Body of pancreas (tissue), 4 donors: ENCODE measurements around the gene PRDM13.

Experiments used
- CTCF ChIP-seq, 7 experiments: fragments of 450-650 bp in 4 of 7; fragments of 200-600 bp in 3 of 7; sonication (generic) in 3 of 7; IDR thresholded peaks; one replicate each; pipeline ENCODE4 v1.5.1; 2016 to 2019; ENCODE audit warnings: antibody characterized with exemption in 7 of 7
- POLR2A ChIP-seq, 3 donors: fragments of 450-650 bp; IDR thresholded peaks; one replicate each; pipeline ENCODE4 v1.6.1; 2016; ENCODE audit warnings: antibody characterized with exemption in 3 of 3, mild to moderate bottlenecking in 2 of 3

GRCh38 chr6:99608059-99608885 lies 1.6 kb downstream of the PRDM13 start:
- no peak for TF ChIP-seq CTCF (IDR thresholded peaks at IDR 0.05)
- TF ChIP-seq POLR2A (IDR thresholded peaks at IDR 0.05) = no peak
